Mesenchymal stem cell (in vitro differentiated cells and primary cell): ENCODE measurements around the gene CTDNEP1.
A peak's percentile ranks its signal among the peaks of the same experiment; 100 is the strongest.

Source experiments
- DNase-seq: peaks from one replicate; pipeline ENCODE4 v3.0.0-alpha.2; 2013
- H2AFZ ChIP-seq: one replicate; pipeline ENCODE4 v1.6.1; 2013; ENCODE audit warnings: low read depth, mild to moderate bottlenecking, control low read depth, inconsistent platforms, low read length, moderate library complexity
- H2AK5ac ChIP-seq: 2 replicates; pipeline ENCODE4 v1.6.1; 2013; ENCODE audit warnings: low read length, moderate library complexity, mild to moderate bottlenecking, inconsistent platforms; ENCODE audit not compliant: severe bottlenecking
- H2BK120ac ChIP-seq: one replicate; pipeline ENCODE4 v1.6.1; 2013; ENCODE audit warnings: low read depth, mild to moderate bottlenecking, inconsistent platforms, low read length, moderate library complexity
- H2BK12ac ChIP-seq, 2 experiments: one replicate each; pipeline ENCODE4 v1.6.1; 2013; ENCODE audit warnings: inconsistent platforms in 2 of 2, low read length in 2 of 2, mild to moderate bottlenecking in 2 of 2, moderate library complexity in 2 of 2, control low read depth in 1 of 2
- H2BK15ac ChIP-seq: one replicate; pipeline ENCODE4 v1.6.1; 2013; ENCODE audit warnings: mild to moderate bottlenecking, low read depth, inconsistent platforms; ENCODE audit not compliant: poor library complexity, severe bottlenecking
- H2BK5ac ChIP-seq: 2 replicates; pipeline ENCODE4 v1.6.1; 2013; ENCODE audit warnings: low read depth, mild to moderate bottlenecking, low read length, control low read depth, inconsistent platforms; ENCODE audit not compliant: poor library complexity, severe bottlenecking
- H3K14ac ChIP-seq, 2 experiments: one replicate each; pipeline ENCODE4 v1.6.1; 2013; ENCODE audit warnings: inconsistent platforms in 2 of 2, low read length in 2 of 2, control low read depth in 1 of 2, mild to moderate bottlenecking in 1 of 2, moderate library complexity in 1 of 2
- H3K18ac ChIP-seq, 2 experiments: one replicate each; pipeline ENCODE4 v1.6.1; 2013; ENCODE audit warnings: inconsistent platforms in 2 of 2, low read length in 2 of 2, control low read depth in 1 of 2, low read depth in 1 of 2, mild to moderate bottlenecking in 1 of 2
- H3K23ac ChIP-seq, 2 experiments: one replicate each; pipeline ENCODE4 v1.6.1; 2013; ENCODE audit warnings: inconsistent platforms in 2 of 2, low read length in 2 of 2, mild to moderate bottlenecking in 2 of 2, moderate library complexity in 2 of 2, control low read depth in 1 of 2
- H3K27ac ChIP-seq: 2 replicates; pipeline ENCODE4 v1.5.1; 2013; ENCODE audit warnings: mild to moderate bottlenecking, moderate library complexity, low read length, control low read depth, inconsistent platforms; ENCODE audit not compliant: poor library complexity, severe bottlenecking
- H3K27me3 ChIP-seq, 2 experiments: 2 replicates each; pipeline versions ENCODE4 v1.6.1 to v1.7.0; 2013; ENCODE audit warnings: low read length in 2 of 2, mild to moderate bottlenecking in 2 of 2, moderate library complexity in 2 of 2, control low read depth in 1 of 2, inconsistent platforms in 1 of 2; ENCODE audit not compliant: control insufficient read depth in 1 of 2, insufficient read depth in 1 of 2
- H3K36me3 ChIP-seq, 2 experiments: 2 replicates each; pipeline versions ENCODE4 v1.6.1 to v1.7.0; 2013; ENCODE audit warnings: low read length in 2 of 2, control low read depth in 1 of 2, inconsistent platforms in 1 of 2, low read depth in 1 of 2, mild to moderate bottlenecking in 1 of 2; ENCODE audit not compliant: insufficient read depth in 2 of 2, control insufficient read depth in 1 of 2
- H3K4ac ChIP-seq, 2 experiments: one replicate each; pipeline ENCODE4 v1.6.1; 2013; ENCODE audit warnings: inconsistent platforms in 2 of 2, low read length in 2 of 2, mild to moderate bottlenecking in 2 of 2, moderate library complexity in 2 of 2, control low read depth in 1 of 2, low read depth in 1 of 2
- H3K4me1 ChIP-seq: 2 replicates; pipeline ENCODE4 v1.6.1; 2013; ENCODE audit warnings: low read depth, low read length, control low read depth; ENCODE audit not compliant: control insufficient read depth, insufficient read depth
- H3K4me2 ChIP-seq: 2 replicates; pipeline ENCODE4 v1.6.1; 2013; ENCODE audit warnings: low read length, mild to moderate bottlenecking, inconsistent platforms; ENCODE audit not compliant: poor library complexity, severe bottlenecking
- H3K4me3 ChIP-seq, 2 experiments: 2 replicates each; pipeline versions ENCODE4 v1.5.1 to v1.7.0; 2013; ENCODE audit warnings: low read length in 2 of 2, mild to moderate bottlenecking in 2 of 2, control low read depth in 1 of 2, low read depth in 1 of 2; ENCODE audit not compliant: insufficient read depth in 1 of 2
- H3K79me1 ChIP-seq: replicated peaks from 2 replicates; pipeline ENCODE4 v1.6.1; 2013; ENCODE audit warnings: mild to moderate bottlenecking, control low read depth, low read length, inconsistent platforms; ENCODE audit not compliant: poor library complexity, severe bottlenecking
- H3K9ac ChIP-seq: 2 replicates; pipeline ENCODE4 v1.7.0; 2013; ENCODE audit warnings: mild to moderate bottlenecking, low read length, moderate library complexity
- H3K9me3 ChIP-seq: 2 replicates; pipeline ENCODE4 v1.7.0; 2013; ENCODE audit warnings: mild to moderate bottlenecking, low read length; ENCODE audit not compliant: control insufficient read depth
- H4K8ac ChIP-seq: one replicate; pipeline ENCODE4 v1.6.1; 2013; ENCODE audit warnings: inconsistent platforms, mild to moderate bottlenecking, low read length, moderate library complexity
- H4K91ac ChIP-seq: one replicate; pipeline ENCODE4 v1.6.1; 2013; ENCODE audit warnings: mild to moderate bottlenecking, low read length, inconsistent platforms
- WGBS: methylation state at CpG from one replicate; pipeline ENCODE4 v1.1.7; 2013; ENCODE audit warnings: mixed read lengths; 5-methylcytosine and 5-hydroxymethylcytosine counted together

Gene CTDNEP1

DNA sequence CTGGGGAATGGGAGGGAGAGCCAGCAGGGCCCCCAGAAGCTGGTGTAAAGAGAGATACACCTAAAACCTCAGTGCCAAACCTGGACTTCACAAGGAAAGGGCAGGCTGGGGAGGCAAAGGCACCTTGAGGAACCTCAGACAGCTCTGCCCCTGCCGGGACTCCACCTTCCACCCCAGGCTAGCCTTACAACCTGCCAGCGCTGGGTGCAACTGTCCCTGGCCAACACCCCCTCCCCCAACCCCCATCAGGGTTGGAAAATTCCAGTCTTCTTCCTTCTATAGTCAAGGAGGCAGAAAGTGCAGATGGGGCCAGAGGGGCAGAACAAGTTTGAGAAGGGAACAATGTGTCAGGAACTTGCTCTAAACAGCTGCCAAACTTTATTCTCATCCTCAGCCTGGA lies 40.7 kb upstream of the CTDNEP1 start:
- Histone ChIP-seq H2BK12ac (no peak overlapping the region), H2BK120ac (no peak overlapping the region), H2AFZ (no peak overlapping the region), H3K4me2 (no peak overlapping the region), H2BK15ac (no peak overlapping the region), H2BK5ac (no peak overlapping the region), H3K4ac (no peak overlapping the region), H3K9ac (no peak overlapping the region), H4K91ac (no peak overlapping the region), H3K27me3 (peaks cover 74 to 81% of the 10 kb centered on the region in 2 experiments), H3K79me1 (no peaks in the 10 kb centered on the region), H2AK5ac (no peak overlapping the region), H3K36me3 (no peaks in the 10 kb centered on the region), H3K4me3 (no peak overlapping the region), H4K8ac (peak overlapping the region; percentile 14), H3K18ac (no peak overlapping the region), H3K9me3 (no peaks in the 10 kb centered on the region), H3K23ac (no peak overlapping the region), H3K14ac (no peak overlapping the region), H3K27ac (no peak overlapping the region), H3K4me1 (peaks cover 18% of the 10 kb centered on the region)
- 100% methylated on average over 2 of the region's 2 CpGs for WGBS
- no peak for DNase-seq

GRCh38 chr17:7290685-7291084 lies 39.2 kb upstream of the CTDNEP1 start:
- WGBS = 74% methylated on average over 11 of the region's 11 CpGs
- Histone ChIP-seq H3K9me3 (no peaks in the 10 kb centered on the region), H3K4ac (no peak overlapping the region), H3K23ac (no peak overlapping the region), H2BK120ac (no peak overlapping the region), H3K4me2 (no peak overlapping the region), H2AK5ac (no peak overlapping the region), H3K9ac (no peak overlapping the region), H3K18ac (no peak overlapping the region), H3K27ac (no peak overlapping the region), H2BK12ac (no peak overlapping the region), H2BK15ac (no peak overlapping the region), H3K14ac (no peak overlapping the region), H3K79me1 (no peaks in the 10 kb centered on the region), H2AFZ (no peak overlapping the region), H3K4me3 (no peak overlapping the region), H4K8ac (no peak overlapping the region), H3K4me1 (peaks cover 13% of the 10 kb centered on the region), H3K36me3 (no peaks in the 10 kb centered on the region), H2BK5ac (no peak overlapping the region), H3K27me3 (peaks cover 81 to 90% of the 10 kb centered on the region in 2 experiments), H4K91ac (no peak overlapping the region)
- DNase-seq = no peak

DNA sequence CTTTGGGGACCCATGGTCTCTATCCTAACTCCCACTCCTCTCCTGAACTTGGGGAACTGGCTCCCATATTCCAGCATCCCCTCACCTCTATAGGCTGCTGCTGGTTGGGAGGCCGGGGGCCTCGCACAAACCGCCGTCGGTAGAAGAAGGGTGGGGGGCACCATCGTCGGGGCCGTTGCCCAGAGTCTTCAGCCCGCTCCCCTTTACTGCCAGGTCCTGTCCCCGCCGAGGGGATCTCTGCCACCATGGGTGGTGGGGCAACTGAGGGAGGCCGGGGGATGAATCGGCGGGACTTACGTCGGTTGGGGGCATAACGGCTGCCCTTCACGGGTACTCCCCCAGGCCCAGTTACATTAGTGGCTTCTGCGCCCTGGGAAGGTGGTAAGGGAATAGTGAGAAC lies 38.6 kb upstream of the CTDNEP1 start:
- H3K23ac ChIP-seq = no peak overlapping the region
- no peak overlapping the region for H3K27ac ChIP-seq
- 92% methylated on average over 18 of the region's 19 CpGs for WGBS

GRCh38 chr17:7289256-7290032 lies 37.9 kb upstream of the CTDNEP1 start:
- H2BK15ac ChIP-seq = no peak overlapping the region
- H3K27me3 ChIP-seq = peaks cover 86 to 92% of the 10 kb centered on the region in 2 experiments
- H2BK5ac ChIP-seq = no peak overlapping the region
- WGBS = 86% methylated on average over 17 of the region's 18 CpGs
- H2BK12ac ChIP-seq = no peak overlapping the region
- no peak overlapping the region for H3K4me2 ChIP-seq
- no peak overlapping the region for H2AFZ ChIP-seq
- no peak overlapping the region for H4K91ac ChIP-seq
- no peak overlapping the region for H3K23ac ChIP-seq
- H3K18ac ChIP-seq = no peak overlapping the region
- no peak overlapping the region for H2AK5ac ChIP-seq
- no peak overlapping the region for H3K9ac ChIP-seq
- no peaks in the 10 kb centered on the region for H3K9me3 ChIP-seq
- DNase-seq = no peak
- H3K14ac ChIP-seq = no peak overlapping the region
- H2BK120ac ChIP-seq = no peak overlapping the region
- H3K4ac ChIP-seq = no peak overlapping the region
- no peaks in the 10 kb centered on the region for H3K79me1 ChIP-seq
- peaks cover 6% of the 10 kb centered on the region for H3K4me1 ChIP-seq
- no peak overlapping the region for H4K8ac ChIP-seq
- H3K27ac ChIP-seq = no peak overlapping the region
- H3K4me3 ChIP-seq = no peak overlapping the region
- no peaks in the 10 kb centered on the region for H3K36me3 ChIP-seq

More for the DNA sequence above, 38.6 kb upstream of the CTDNEP1 start:
- no peak overlapping the region for H2AFZ ChIP-seq
- H3K9me3 ChIP-seq = no peaks in the 10 kb centered on the region
- no peak overlapping the region for H3K4me3 ChIP-seq
- H3K14ac ChIP-seq = no peak overlapping the region
- H3K18ac ChIP-seq = no peak overlapping the region
- H2BK120ac ChIP-seq = no peak overlapping the region
- H2BK12ac ChIP-seq = no peak overlapping the region
- H4K8ac ChIP-seq = no peak overlapping the region
- no peaks in the 10 kb centered on the region for H3K36me3 ChIP-seq
- no peak overlapping the region for H2BK5ac ChIP-seq
- H4K91ac ChIP-seq = no peak overlapping the region
- H3K4me2 ChIP-seq = no peak overlapping the region
- no peak for DNase-seq
- peaks cover 12% of the 10 kb centered on the region for H3K4me1 ChIP-seq
- no peak overlapping the region for H3K4ac ChIP-seq
- no peak overlapping the region for H3K9ac ChIP-seq
- no peak overlapping the region for H2BK15ac ChIP-seq
- H2AK5ac ChIP-seq = no peak overlapping the region
- H3K79me1 ChIP-seq = no peaks in the 10 kb centered on the region
- peaks cover 83 to 91% of the 10 kb centered on the region in 2 experiments for H3K27me3 ChIP-seq
